Stimulated activated naive CD4-positive, alpha-beta T cell (primary cell): ENCODE results near the gene LYRM9.
"Not testable (repeated sequence)": the region's sequence is repeated elsewhere in the genome, so short reads cannot be mapped to it uniquely, and the experiment has no call there.

Experiments used
- DNase-seq, 6 experiments: peaks; one replicate each; lab custom pipeline; 2025; lab: John Stamatoyannopoulos, UW

The LYRM9 gene

GRCh38 chr17:27892866-27893769 is at the start of gene LYRM9:
TSS of gene LYRM9 (minus strand) at chr17:27893365. CDS start at chr17:27882694, 10,671 bp downstream.
- peak; percentile 79 to 94 (median 90) for DNase-seq

GRCh38 chr17:27940503-27941428 is 47.6 kb upstream of the LYRM9 start:
- DNase-seq: no peak

- DNase-seq: no peak
These were observed 46.6 kb upstream of the LYRM9 start for GRCh38 chr17:27939474-27940465.

- no peak for DNase-seq
These were observed 45.7 kb upstream of the LYRM9 start for GRCh38 chr17:27938864-27939263.

- DNase-seq: no peak
These were observed 45.1 kb upstream of the LYRM9 start for GRCh38 chr17:27938241-27938640.

- DNase-seq: no peak
These were observed 43.9 kb upstream of the LYRM9 start for GRCh38 chr17:27937025-27937546.

- no peak for DNase-seq
These were observed 36.8 kb upstream of the LYRM9 start for GRCh38 chr17:27930000-27930399.

GRCh38 chr17:27928587-27928986 is 35.4 kb upstream of the LYRM9 start:
- DNase-seq: no peak

- no peak for DNase-seq
These were observed 34.6 kb upstream of the LYRM9 start for GRCh38 chr17:27927781-27928180.

GRCh38 chr17:27921599-27921998 is 28.4 kb upstream of the LYRM9 start:
- no peak for DNase-seq

GRCh38 chr17:27921077-27921476 is 27.9 kb upstream of the LYRM9 start:
- DNase-seq: no peak

GRCh38 chr17:27920569-27920968 is 27.4 kb upstream of the LYRM9 start:
- DNase-seq: no peak

GRCh38 chr17:27919079-27919478 is 25.9 kb upstream of the LYRM9 start:
- DNase-seq: no peak

GRCh38 chr17:27918498-27918897 is 25.3 kb upstream of the LYRM9 start:
- no peak for DNase-seq

- no peak for DNase-seq
These were observed 23.8 kb upstream of the LYRM9 start for GRCh38 chr17:27917000-27917399.

GRCh38 chr17:27915709-27916108 is 22.5 kb upstream of the LYRM9 start:
- DNase-seq: no peak

- DNase-seq: no peak
These were observed 21.2 kb upstream of the LYRM9 start for GRCh38 chr17:27914382-27914781.

GRCh38 chr17:27912964-27913363 is 19.8 kb upstream of the LYRM9 start:
- DNase-seq: no peak

GRCh38 chr17:27912299-27912698 is 19.1 kb upstream of the LYRM9 start:
- DNase-seq: not testable (repeated sequence)

GRCh38 chr17:27907976-27908558 is 14.9 kb upstream of the LYRM9 start:
- no peak for DNase-seq

GRCh38 chr17:27906623-27907022 is 13.5 kb upstream of the LYRM9 start:
- no peak for DNase-seq
